DND-41 (cell line): ENCODE measurements around the gene WBP1L.

ENCODE experiments used
- CTCF ChIP-seq: IDR thresholded peaks from 2 replicates; pipeline ENCODE4 v1.5.1; 2012; ENCODE audit warnings: borderline replicate concordance, low read length, moderate library complexity, mild to moderate bottlenecking; ENCODE audit not compliant: poor library complexity, severe bottlenecking; ENCODE audit errors: extremely low read depth
- EZH2 ChIP-seq: IDR thresholded peaks from 3 replicates; pipeline ENCODE4 v1.6.1; 2012; ENCODE audit warnings: borderline replicate concordance, low read depth, mild to moderate bottlenecking, moderate library complexity, low read length, inconsistent platforms; ENCODE audit not compliant: severe bottlenecking

GRCh38 chr10:102745157-102745556 lies 1.4 kb downstream of the WBP1L start:
- no peak for TF ChIP-seq CTCF
- TF ChIP-seq EZH2 = no peak
